ENCODE results near the gene YEATS4.

The YEATS4 gene

GRCh38 chr12:69355363-69356028, 4.0 kb upstream of the YEATS4 start:
- H3K9me3 ChIP-seq (ENCODE audit: insufficient read depth, low read depth, low read length): no peaks in the 10 kb centered on the region
- H3K9ac ChIP-seq (ENCODE audit: low read depth, low read length): no peak overlapping the region
- peaks cover 3% of the 10 kb centered on the region; the same call in 1 of the 2 replicates for H3K4me1 ChIP-seq (ENCODE audit: insufficient read depth, low read length)
- no peak overlapping the region for H3K4me3 ChIP-seq (ENCODE audit: low read length)
- no peaks in the 10 kb centered on the region for H3K36me3 ChIP-seq (ENCODE audit: insufficient read depth, low read depth, low read length)
- no peaks in the 10 kb centered on the region for H3K27me3 ChIP-seq (ENCODE audit: insufficient read depth, low read length)
- no peak overlapping the region for H3K27ac ChIP-seq (ENCODE audit: low read length)

GRCh38 chr12:69360348-69360672, 767 bp downstream of the YEATS4 start:
- peaks cover 3% of the 10 kb centered on the region; the same call in 1 of the 2 replicates for H3K4me1 ChIP-seq (ENCODE audit: insufficient read depth, low read length)

GRCh38 chr12:69366796-69367195, 7.3 kb downstream of the YEATS4 start:
- H3K27ac ChIP-seq (ENCODE audit: low read length): no peak overlapping the region
- no peaks in the 10 kb centered on the region; the same call in 1 of the 2 replicates for H3K9me3 ChIP-seq (ENCODE audit: insufficient read depth, low read depth, low read length)
- H3K9ac ChIP-seq (ENCODE audit: low read depth, low read length): no peak overlapping the region
- no peaks in the 10 kb centered on the region for H3K4me1 ChIP-seq (ENCODE audit: insufficient read depth, low read length)
- no peaks in the 10 kb centered on the region for H3K27me3 ChIP-seq (ENCODE audit: insufficient read depth, low read length)
- peaks cover 94% of the 10 kb centered on the region for H3K36me3 ChIP-seq (ENCODE audit: insufficient read depth, low read depth, low read length)
- no peak overlapping the region for H3K4me3 ChIP-seq (ENCODE audit: low read length)

More at GRCh38 chr12:69360348-69360672, 767 bp downstream of the YEATS4 start:
- no peaks in the 10 kb centered on the region for H3K9me3 ChIP-seq (ENCODE audit: insufficient read depth, low read depth, low read length)
- H3K27ac ChIP-seq (ENCODE audit: low read length): peak overlapping the region; percentile 84
- peak overlapping the region; percentile 87 for H3K9ac ChIP-seq (ENCODE audit: low read depth, low read length)
- no peaks in the 10 kb centered on the region for H3K27me3 ChIP-seq (ENCODE audit: insufficient read depth, low read length)
- peak overlapping the region; percentile 83 for H3K4me3 ChIP-seq (ENCODE audit: low read length)
- peaks cover 34% of the 10 kb centered on the region for H3K36me3 ChIP-seq (ENCODE audit: insufficient read depth, low read depth, low read length)

- Histone ChIP-seq H3K27me3 (ENCODE audit: insufficient read depth, low read length) (no peaks in the 10 kb centered on the region), H3K9ac (ENCODE audit: low read depth, low read length) (no peak overlapping the region), H3K4me3 (ENCODE audit: low read length) (no peak overlapping the region), H3K36me3 (ENCODE audit: insufficient read depth, low read depth, low read length) (peaks cover 98% of the 10 kb centered on the region), H3K27ac (ENCODE audit: low read length) (no peak overlapping the region), H3K4me1 (ENCODE audit: insufficient read depth, low read length) (no peaks in the 10 kb centered on the region), H3K9me3 (ENCODE audit: insufficient read depth, low read depth, low read length) (no peaks in the 10 kb centered on the region; the same call in 1 of the 2 replicates)
Measured at GRCh38 chr12:69368171-69368570, 8.6 kb downstream of the YEATS4 start.

GRCh38 chr12:69383074-69383473, 23.5 kb downstream of the YEATS4 start:
- Histone ChIP-seq H3K9ac (ENCODE audit: low read depth, low read length) (no peak overlapping the region), H3K36me3 (ENCODE audit: insufficient read depth, low read depth, low read length) (peaks cover 56% of the 10 kb centered on the region)

GRCh38 chr12:69385038-69385437, 25.5 kb downstream of the YEATS4 start:
- no peak overlapping the region for H3K4me3 ChIP-seq (ENCODE audit: low read length)
- no peaks in the 10 kb centered on the region for H3K4me1 ChIP-seq (ENCODE audit: insufficient read depth, low read length)
- no peak overlapping the region for H3K27ac ChIP-seq (ENCODE audit: low read length)
- H3K9ac ChIP-seq (ENCODE audit: low read depth, low read length): no peak overlapping the region
- H3K9me3 ChIP-seq (ENCODE audit: insufficient read depth, low read depth, low read length): no peaks in the 10 kb centered on the region
- no peaks in the 10 kb centered on the region for H3K27me3 ChIP-seq (ENCODE audit: insufficient read depth, low read length)
- peaks cover 51% of the 10 kb centered on the region for H3K36me3 ChIP-seq (ENCODE audit: insufficient read depth, low read depth, low read length)

More at GRCh38 chr12:69383074-69383473, 23.5 kb downstream of the YEATS4 start:
- no peak overlapping the region for H3K27ac ChIP-seq (ENCODE audit: low read length)
- H3K9me3 ChIP-seq (ENCODE audit: insufficient read depth, low read depth, low read length): no peaks in the 10 kb centered on the region
- no peaks in the 10 kb centered on the region for H3K4me1 ChIP-seq (ENCODE audit: insufficient read depth, low read length)
- H3K27me3 ChIP-seq (ENCODE audit: insufficient read depth, low read length): no peaks in the 10 kb centered on the region
- H3K4me3 ChIP-seq (ENCODE audit: low read length): no peak overlapping the region

- no peak overlapping the region for H3K27ac ChIP-seq (ENCODE audit: low read length)
- H3K4me1 ChIP-seq (ENCODE audit: insufficient read depth, low read length): no peaks in the 10 kb centered on the region
- H3K4me3 ChIP-seq (ENCODE audit: low read length): no peak overlapping the region
- no peaks in the 10 kb centered on the region for H3K9me3 ChIP-seq (ENCODE audit: insufficient read depth, low read depth, low read length)
- no peak overlapping the region for H3K9ac ChIP-seq (ENCODE audit: low read depth, low read length)
- H3K27me3 ChIP-seq (ENCODE audit: insufficient read depth, low read length): no peaks in the 10 kb centered on the region
- peaks cover 59% of the 10 kb centered on the region for H3K36me3 ChIP-seq (ENCODE audit: insufficient read depth, low read depth, low read length)
Measured at GRCh38 chr12:69386921-69387320, 27.4 kb downstream of the YEATS4 start.

- H3K4me3 ChIP-seq (ENCODE audit: low read length): no peak overlapping the region
- H3K9me3 ChIP-seq (ENCODE audit: insufficient read depth, low read depth, low read length): no peaks in the 10 kb centered on the region
- H3K27ac ChIP-seq (ENCODE audit: low read length): no peak overlapping the region
- H3K4me1 ChIP-seq (ENCODE audit: insufficient read depth, low read length): no peaks in the 10 kb centered on the region
- no peaks in the 10 kb centered on the region for H3K27me3 ChIP-seq (ENCODE audit: insufficient read depth, low read length)
- H3K36me3 ChIP-seq (ENCODE audit: insufficient read depth, low read depth, low read length): peaks cover 49% of the 10 kb centered on the region
- no peak overlapping the region for H3K9ac ChIP-seq (ENCODE audit: low read depth, low read length)
Measured at GRCh38 chr12:69388371-69388770, 28.8 kb downstream of the YEATS4 start.

- H3K27ac ChIP-seq (ENCODE audit: low read length): no peak overlapping the region
- H3K9ac ChIP-seq (ENCODE audit: low read depth, low read length): no peak overlapping the region
- no peaks in the 10 kb centered on the region for H3K27me3 ChIP-seq (ENCODE audit: insufficient read depth, low read length)
- H3K4me1 ChIP-seq (ENCODE audit: insufficient read depth, low read length): no peaks in the 10 kb centered on the region
- H3K4me3 ChIP-seq (ENCODE audit: low read length): no peak overlapping the region
- H3K36me3 ChIP-seq (ENCODE audit: insufficient read depth, low read depth, low read length): peaks cover 40% of the 10 kb centered on the region
- no peaks in the 10 kb centered on the region for H3K9me3 ChIP-seq (ENCODE audit: insufficient read depth, low read depth, low read length)
Measured at GRCh38 chr12:69389831-69390230, 30.3 kb downstream of the YEATS4 start.

GRCh38 chr12:69392179-69392928, 32.8 kb downstream of the YEATS4 start:
- H3K9ac ChIP-seq (ENCODE audit: low read depth, low read length): no peak overlapping the region
- no peak overlapping the region for H3K27ac ChIP-seq (ENCODE audit: low read length)
- H3K27me3 ChIP-seq (ENCODE audit: insufficient read depth, low read length): no peaks in the 10 kb centered on the region
- no peaks in the 10 kb centered on the region for H3K9me3 ChIP-seq (ENCODE audit: insufficient read depth, low read depth, low read length)
- peaks cover 47% of the 10 kb centered on the region for H3K36me3 ChIP-seq (ENCODE audit: insufficient read depth, low read depth, low read length)
- H3K4me1 ChIP-seq (ENCODE audit: insufficient read depth, low read length): no peaks in the 10 kb centered on the region
- H3K4me3 ChIP-seq (ENCODE audit: low read length): no peak overlapping the region

- Histone ChIP-seq H3K4me3 (ENCODE audit: low read length) (no peak overlapping the region), H3K36me3 (ENCODE audit: insufficient read depth, low read depth, low read length) (peaks cover 31% of the 10 kb centered on the region), H3K27ac (ENCODE audit: low read length) (no peak overlapping the region), H3K9ac (ENCODE audit: low read depth, low read length) (no peak overlapping the region), H3K4me1 (ENCODE audit: insufficient read depth, low read length) (no peaks in the 10 kb centered on the region), H3K27me3 (ENCODE audit: insufficient read depth, low read length) (no peaks in the 10 kb centered on the region), H3K9me3 (ENCODE audit: insufficient read depth, low read depth, low read length) (no peaks in the 10 kb centered on the region)
Measured at GRCh38 chr12:69396041-69396440, 36.5 kb downstream of the YEATS4 start.

GRCh38 chr12:69396963-69397362, 37.4 kb downstream of the YEATS4 start:
- Histone ChIP-seq H3K9me3 (ENCODE audit: insufficient read depth, low read depth, low read length) (no peaks in the 10 kb centered on the region), H3K4me3 (ENCODE audit: low read length) (no peak overlapping the region), H3K27ac (ENCODE audit: low read length) (no peak overlapping the region), H3K4me1 (ENCODE audit: insufficient read depth, low read length) (no peaks in the 10 kb centered on the region), H3K9ac (ENCODE audit: low read depth, low read length) (no peak overlapping the region), H3K36me3 (ENCODE audit: insufficient read depth, low read depth, low read length) (peaks cover 23% of the 10 kb centered on the region), H3K27me3 (ENCODE audit: insufficient read depth, low read length) (no peaks in the 10 kb centered on the region)

Measured in iPS-20b (cell line).